Lung microvascular endothelial cell (primary cell): ENCODE data around the gene DGKZ. TPM values are rescaled to one million over a fixed set of nuclear protein-coding genes. Genes with fewer than 3 reads are reported as not detected.
A peak's percentile ranks its signal among the peaks of the same experiment; 100 is the strongest.
"Not testable (repeated sequence)": the region's sequence is repeated elsewhere in the genome, so short reads cannot be mapped to it uniquely, and the experiment has no call there.

ENCODE experiments used
- DNase-seq, 2 donors: peaks; one replicate each; pipeline versions ENCODE4 v3.0.0 to v3.0.0-alpha.2; 2010; ENCODE audit warnings: low read depth in 2 of 2
- total RNA-seq: library from RNA; depleted of rRNA; stranded (reverse); fragments of >200 nt; gene quantifications from 2 replicates; pipeline ENCODE4 v1.2.1, GENCODE V29; 2014

The DGKZ gene
- total RNA-seq, 1 donor from 2014 or later, result 46.2 TPM

- DNase-seq, result no peak
Observed at GRCh38 chr11:46366661-46367161, 19.4 kb downstream of the DGKZ start.

GRCh38 chr11:46367244-46367915 is 20.1 kb downstream of the DGKZ start:
- DNase-seq, result peak; percentile 62 to 74

GRCh38 chr11:46367916-46368267 is 20.6 kb downstream of the DGKZ start:
- no peak for DNase-seq

- DNase-seq, result peak; percentile 79 to 82
Observed at GRCh38 chr11:46369458-46370152, 22.3 kb downstream of the DGKZ start.

GRCh38 chr11:46370253-46370652 is 23.0 kb downstream of the DGKZ start:
- DNase-seq, result no peak

GRCh38 chr11:46371262-46371661 is 24.0 kb downstream of the DGKZ start:
- DNase-seq, result not testable (repeated sequence)

GRCh38 chr11:46372086-46372485 is 24.8 kb downstream of the DGKZ start:
- DNase-seq, result no peak

GRCh38 chr11:46372501-46372900 is 25.2 kb downstream of the DGKZ start:
- not testable (repeated sequence) for DNase-seq

GRCh38 chr11:46373787-46374740 is 26.8 kb downstream of the DGKZ start:
- DNase-seq, result no peak

- DNase-seq, result no peak
Observed at GRCh38 chr11:46374815-46375214, 27.6 kb downstream of the DGKZ start.

- no peak for DNase-seq
Observed at GRCh38 chr11:46375392-46376101, 28.3 kb downstream of the DGKZ start.

GRCh38 chr11:46376258-46377050 is 29.2 kb downstream of the DGKZ start:
- no peak for DNase-seq

- no peak for DNase-seq
Observed at GRCh38 chr11:46377290-46377689, 30.0 kb downstream of the DGKZ start.

- no peak for DNase-seq
Observed at GRCh38 chr11:46377831-46378230, 30.6 kb downstream of the DGKZ start.

GRCh38 chr11:46378296-46378695 is 31.0 kb downstream of the DGKZ start:
- DNase-seq, result no peak

GRCh38 chr11:46378811-46379481 is 31.7 kb downstream of the DGKZ start:
- no peak for DNase-seq

- not testable (repeated sequence) for DNase-seq
Observed at GRCh38 chr11:46379482-46380293, 32.4 kb downstream of the DGKZ start.

GRCh38 chr11:46380340-46381047 is 33.2 kb downstream of the DGKZ start:
- peak; percentile 60 for DNase-seq
